ENCODE measurements around the gene ELFN1. TPM values are rescaled to one million over a fixed set of nuclear protein-coding genes. Genes with fewer than 3 reads are reported as not detected.

Gene ELFN1
- under 0.01 and 1.3 TPM in 2 replicates for total RNA-seq

GRCh38 chr7:1669954-1670893, at the start of gene ELFN1:
TSS of gene ELFN1 (plus strand) at chr7:1670277. CDS start at chr7:1744597, 74,320 bp downstream.

Other genes starting within 250 kb of the ELFN1 start
- gene MICALL2, start 210.8 kb upstream of the ELFN1 start, total RNA-seq, result 10.7 and 33.6 TPM in 2 replicates
- gene INTS1, start 165.9 kb upstream of the ELFN1 start, total RNA-seq, result 60.2 and 93.8 TPM in 2 replicates
- gene MAFK, start 139.6 kb upstream of the ELFN1 start, total RNA-seq, result 34.4 and 52.5 TPM in 2 replicates
- 0.44 and 0.86 TPM in 2 replicates for gene TMEM184A, start 114.1 kb upstream of the ELFN1 start, total RNA-seq
- gene PSMG3, start 100.2 kb upstream of the ELFN1 start, total RNA-seq, result 28.0 and 39.4 TPM in 2 replicates